HG03460 (cell line): Measurements from ENCODE around the gene CEP192.

ENCODE experiments used
- ATAC-seq: cut with Tn5 transposase; IDR thresholded peaks from one replicate; pipeline ENCODE4 v1.9.1; 2021; ENCODE audit not compliant: unreplicated experiment

The CEP192 gene

GRCh38 chr18:13139885-13140450 is 148.8 kb downstream of the CEP192 start:
- no peak for ATAC-seq

DNA sequence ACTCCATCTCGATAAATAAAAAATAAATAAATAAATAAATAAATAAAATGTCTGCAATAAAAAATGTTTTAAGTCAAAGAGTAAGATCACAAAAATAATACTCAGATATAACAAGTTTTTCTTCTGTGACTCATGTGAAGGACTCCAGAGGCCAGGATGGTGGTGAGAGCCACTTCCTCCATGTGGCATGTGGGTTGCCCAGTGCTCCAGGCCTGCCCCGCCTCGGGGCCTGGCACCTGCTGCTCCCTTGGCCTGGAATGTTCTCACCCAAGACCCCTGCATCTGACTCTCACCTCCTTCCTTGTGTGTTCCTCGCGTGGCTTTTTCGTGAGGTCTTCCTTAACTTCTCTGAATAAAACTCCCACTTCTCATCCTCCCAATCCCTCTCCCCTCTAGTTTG is 150.0 kb downstream of the CEP192 start:
- no peak for ATAC-seq

DNA sequence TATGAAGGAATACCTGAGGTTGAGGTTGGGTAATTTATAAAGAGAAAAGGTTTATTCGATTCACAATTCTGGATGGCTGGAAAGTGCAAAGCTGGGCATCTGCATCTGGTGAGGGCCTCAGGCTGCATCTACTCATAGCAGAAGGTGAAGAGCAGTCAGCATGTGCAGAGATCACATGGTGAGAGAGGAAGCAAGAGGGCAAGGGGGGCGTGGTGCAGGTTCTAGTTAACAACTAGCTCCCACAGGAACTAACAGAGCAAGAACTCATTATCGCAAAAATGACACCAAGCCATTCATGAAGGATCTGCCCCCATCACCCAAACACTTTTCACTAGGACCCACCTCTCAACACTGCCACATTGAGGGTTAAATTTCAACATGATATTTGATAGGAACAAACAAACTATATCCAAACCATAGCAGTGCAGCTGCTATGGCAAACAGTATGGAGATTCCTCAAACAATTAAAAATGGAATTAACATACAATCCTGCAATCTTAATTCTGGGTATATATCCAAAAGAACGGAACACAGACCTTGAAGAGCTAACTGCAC is 154.6 kb downstream of the CEP192 start:
- ATAC-seq, result no peak

GRCh38 chr18:13147130-13147529 is 156.0 kb downstream of the CEP192 start:
- ATAC-seq, result no peak

DNA sequence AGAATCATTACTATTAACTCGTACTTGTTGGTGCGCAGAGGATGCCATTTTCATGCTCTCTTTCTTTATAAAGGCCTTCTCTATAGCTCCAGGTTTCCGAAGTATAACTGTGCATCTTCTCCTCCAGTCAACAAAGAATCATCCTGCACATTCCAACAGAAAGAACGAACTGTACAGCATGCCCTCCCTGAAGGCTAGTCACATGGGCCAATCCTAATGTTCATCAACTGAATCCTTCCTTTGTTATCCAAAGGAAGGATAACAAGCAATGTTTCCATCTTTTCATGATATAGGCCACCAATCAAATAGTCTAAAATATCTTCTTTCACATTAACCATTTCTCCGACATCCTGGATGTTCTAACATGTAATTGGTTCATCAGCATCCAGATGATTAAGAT is 160.5 kb downstream of the CEP192 start:
- ATAC-seq, result no peak

- no peak for ATAC-seq
Measured at GRCh38 chr18:13158428-13158827, 167.3 kb downstream of the CEP192 start.

- ATAC-seq, result no peak
Measured at GRCh38 chr18:13159579-13159978, 168.4 kb downstream of the CEP192 start.

- no peak for ATAC-seq
Measured at GRCh38 chr18:13161276-13161899, 170.2 kb downstream of the CEP192 start.

GRCh38 chr18:13163167-13163927 is 172.2 kb downstream of the CEP192 start:
- ATAC-seq, result no peak

DNA sequence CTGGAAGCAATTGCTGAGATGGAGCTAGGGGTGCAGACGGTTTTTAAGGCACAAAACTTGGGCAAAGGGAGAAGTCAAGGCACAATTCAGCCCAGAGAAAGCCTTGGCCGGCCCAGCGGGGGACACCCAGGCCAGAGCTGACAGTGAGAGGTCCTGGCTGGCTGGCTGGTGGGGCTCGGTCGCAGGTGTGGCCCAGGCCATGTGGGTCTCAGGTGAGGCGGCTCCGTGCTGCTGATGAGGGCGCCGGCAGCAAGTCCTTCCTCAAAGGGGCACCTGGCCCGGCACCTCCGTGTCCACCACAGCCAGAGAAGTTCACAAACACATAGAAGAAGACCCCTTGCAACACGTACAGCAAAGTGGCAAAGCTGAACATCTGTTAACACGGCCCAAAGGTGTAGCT is 173.2 kb downstream of the CEP192 start:
- no peak for ATAC-seq

GRCh38 chr18:13165636-13166423 is 174.7 kb downstream of the CEP192 start:
- no peak for ATAC-seq

DNA sequence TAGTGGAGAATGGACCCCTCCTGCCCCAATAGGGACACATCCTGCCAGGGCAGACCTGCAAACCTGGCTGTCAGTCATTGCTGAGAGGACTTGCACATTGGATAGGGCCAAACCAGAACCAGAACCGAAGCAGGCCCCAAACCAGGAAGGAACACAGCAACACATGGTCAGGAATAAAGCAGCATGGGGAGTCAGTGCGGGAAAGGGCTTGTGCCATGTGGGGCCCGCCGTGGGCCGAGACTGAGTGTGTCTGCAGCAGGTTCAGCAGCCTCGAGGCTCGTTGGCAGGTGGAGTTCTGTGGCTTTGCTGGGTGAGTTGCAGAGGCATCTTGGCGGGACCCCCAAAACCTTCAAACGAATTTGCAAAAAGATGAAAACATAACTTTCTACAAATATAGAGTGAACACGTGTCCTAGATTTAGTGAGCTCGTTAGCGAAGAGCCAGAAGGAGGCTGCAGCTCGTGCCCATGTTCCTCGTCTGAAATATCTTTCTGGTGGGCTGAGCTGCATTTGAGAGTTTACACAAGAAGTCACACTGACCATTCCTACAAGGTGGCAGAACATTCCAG is 182.5 kb downstream of the CEP192 start:
- no peak for ATAC-seq
